ENCODE measurements around the gene IQSEC1.
A peak's percentile ranks its signal among the peaks of the same experiment; 100 is the strongest.

The IQSEC1 gene

DNA sequence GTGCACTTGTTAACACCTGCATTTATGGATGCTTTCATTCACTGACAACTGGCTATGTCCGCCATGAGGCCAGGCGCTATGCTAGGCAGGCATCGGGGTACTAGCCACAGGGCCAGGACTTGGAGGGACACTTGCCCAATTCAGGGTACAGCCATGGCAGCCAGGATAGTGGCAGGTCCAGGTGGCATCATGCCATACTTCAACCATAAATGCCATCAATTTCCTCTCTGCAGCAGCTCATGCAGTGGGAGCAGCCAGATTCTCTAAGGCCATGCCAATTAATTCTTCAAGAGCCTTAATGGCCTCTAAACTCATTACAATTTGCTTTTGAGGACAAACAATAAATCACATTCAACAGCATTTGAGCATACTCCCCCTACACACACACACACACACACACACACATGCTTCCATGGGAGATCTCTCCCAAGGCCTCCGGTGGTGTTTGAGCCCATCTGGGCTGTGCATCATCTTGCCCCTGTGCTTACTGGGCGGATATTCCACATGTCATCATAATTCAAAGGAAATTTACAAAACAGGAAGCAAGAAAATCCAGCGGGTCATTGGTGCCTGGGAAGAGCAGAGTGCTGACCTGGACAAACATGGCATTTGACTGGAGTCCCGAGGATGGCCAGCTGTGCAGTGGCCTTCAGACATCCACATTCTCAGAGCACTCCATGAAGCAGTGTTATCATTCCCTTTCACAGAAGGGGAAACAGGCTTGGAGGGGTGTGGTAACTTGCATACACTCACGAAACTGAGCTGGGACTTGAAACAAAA lies 109.1 kb downstream of the IQSEC1 start:
- DNase-seq, result no peak

DNA sequence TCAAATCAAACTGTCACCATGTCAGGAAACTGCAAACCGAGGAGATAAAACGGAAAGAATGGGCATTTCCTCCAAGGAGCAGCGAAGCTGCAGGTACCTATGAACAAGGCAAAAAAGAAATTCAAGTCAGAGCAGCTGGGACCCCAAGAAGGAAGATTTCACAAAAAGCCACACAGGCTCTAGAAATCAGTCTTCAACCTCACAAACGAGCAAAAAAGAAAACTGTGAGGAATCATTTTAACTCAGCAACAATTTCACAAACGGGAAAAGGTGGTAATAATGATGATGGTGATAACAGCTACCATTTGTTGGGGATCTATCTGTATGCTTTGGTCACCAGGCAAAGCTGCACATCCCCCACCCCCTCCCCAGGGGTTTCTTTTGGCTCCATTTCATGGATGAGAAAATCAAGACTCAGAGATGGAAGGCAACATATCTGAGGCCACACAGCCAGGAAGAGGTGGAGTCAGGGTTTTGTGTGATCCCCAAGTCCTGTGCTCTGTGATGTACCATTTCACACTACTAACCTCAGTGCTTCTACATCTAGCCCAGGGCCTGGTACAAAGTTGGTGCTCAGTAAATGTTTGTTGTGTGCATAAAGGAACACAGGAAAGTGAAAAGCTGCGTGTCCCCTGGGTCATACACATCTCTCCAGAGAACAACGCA lies 109.9 kb downstream of the IQSEC1 start:
- no peak for DNase-seq

DNA sequence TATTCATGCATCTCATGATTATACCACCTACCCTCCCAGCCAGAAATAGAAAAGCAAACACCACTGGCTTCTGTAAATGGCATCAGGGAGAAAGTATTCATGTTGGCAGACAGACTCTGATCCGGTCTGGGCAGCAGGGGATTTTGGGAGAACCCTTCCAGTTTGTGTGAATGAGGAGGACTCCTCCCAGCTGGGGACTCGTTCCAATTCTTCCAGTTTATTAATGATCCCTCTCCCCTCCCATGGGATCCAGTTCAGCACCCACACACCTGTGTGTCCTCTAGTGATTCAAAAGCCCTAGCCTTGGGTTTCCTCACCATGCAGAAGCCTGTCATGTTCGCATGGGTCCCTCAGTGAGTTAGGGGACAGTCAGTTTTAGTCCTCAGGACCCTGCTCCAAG lies 110.9 kb downstream of the IQSEC1 start:
- no peak for DNase-seq

DNA sequence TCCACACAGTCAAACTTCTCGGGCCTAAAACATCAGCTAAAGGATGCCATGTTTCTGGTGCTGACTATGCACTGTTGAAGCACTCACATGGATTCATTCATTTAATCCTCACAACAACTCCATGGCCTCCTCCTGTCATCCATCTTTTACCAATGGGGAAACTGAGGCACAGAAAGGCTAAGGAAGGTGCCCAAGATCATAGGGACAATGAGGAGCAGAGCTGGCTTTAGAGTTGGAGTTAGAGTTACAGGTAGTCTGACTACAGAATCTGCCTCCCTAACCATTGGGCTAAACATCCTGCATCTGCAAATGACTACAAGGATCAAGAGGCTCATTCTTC lies 111.6 kb downstream of the IQSEC1 start:
- DNase-seq, result no peak

DNA sequence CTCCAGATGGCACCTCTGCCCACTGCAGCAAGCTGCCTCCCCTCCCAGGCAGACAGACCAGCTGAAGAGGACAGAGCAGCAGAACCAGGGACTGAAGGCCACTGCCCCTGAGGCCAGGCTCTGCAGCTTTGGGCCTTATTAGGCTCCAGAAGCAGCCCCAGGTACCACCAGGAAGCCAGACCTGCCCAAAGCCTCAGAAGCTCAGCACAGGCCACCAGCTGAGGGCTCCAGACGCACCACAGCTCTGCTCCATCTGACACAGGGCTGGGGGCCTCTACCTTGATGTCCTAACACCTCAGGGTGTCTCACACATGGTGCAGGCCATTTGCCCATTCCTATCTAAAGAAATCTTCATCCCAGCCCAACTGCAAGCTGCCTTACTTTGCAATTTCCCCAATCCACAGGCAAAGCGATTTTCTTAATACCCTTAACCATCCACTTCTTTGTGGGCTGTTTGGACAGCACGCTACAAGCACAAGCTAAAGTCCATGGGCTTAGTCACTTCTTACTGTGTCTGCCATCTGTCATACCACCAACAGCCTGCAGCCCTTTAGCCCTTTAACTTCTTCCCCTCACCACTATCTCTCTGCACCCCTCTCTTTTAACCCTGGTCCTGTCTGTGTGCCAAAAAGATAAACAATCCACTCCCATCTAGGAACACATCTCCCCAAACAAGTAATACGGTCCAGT lies 112.1 kb downstream of the IQSEC1 start:
- no peak for DNase-seq

DNA sequence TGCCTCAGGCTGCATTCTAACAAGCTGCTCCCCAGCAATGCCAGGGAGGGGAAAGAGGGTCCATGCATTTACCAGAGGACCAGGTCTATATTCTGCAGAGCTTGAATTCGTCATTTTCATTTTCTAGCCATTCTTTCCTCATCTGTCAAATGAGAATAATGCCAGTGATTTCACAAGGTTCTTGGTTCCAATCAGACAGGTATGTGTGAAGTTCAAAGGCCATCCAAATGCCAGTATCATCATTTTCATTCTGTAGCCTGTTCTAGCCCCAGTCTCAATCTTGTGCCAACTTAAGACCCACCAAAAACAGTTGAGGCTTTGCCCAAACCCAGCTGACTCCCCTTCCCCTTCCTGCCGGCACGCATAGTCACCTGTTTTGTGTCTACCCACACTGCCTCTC lies 112.7 kb downstream of the IQSEC1 start:
- DNase-seq, result no peak

DNA sequence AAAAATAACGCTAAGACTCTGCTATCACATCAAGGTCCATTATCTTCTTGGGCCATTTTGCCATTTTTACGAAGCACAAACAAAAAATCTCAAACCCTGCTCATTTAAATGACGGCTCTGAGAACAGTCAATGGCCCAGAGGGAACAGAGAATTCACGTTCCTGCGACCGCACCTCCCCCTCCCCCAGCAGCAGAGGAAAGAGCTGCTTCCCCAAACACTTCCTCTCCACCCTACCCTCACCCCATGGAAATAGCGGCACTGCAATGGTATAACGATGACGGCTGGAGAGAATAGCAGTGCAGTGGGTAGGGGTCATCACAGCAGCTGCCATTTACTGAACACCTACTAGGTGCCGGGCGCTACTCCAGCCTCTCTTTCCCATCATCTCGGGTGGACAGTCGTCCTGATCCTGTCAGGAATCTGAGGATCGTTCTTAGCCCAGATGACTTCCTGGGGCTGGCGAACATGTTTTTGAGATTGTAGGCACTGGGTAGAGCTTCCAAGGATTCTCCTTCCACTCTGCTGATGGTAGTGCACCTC lies 113.3 kb downstream of the IQSEC1 start:
- peak; percentile 54 for DNase-seq

DNA sequence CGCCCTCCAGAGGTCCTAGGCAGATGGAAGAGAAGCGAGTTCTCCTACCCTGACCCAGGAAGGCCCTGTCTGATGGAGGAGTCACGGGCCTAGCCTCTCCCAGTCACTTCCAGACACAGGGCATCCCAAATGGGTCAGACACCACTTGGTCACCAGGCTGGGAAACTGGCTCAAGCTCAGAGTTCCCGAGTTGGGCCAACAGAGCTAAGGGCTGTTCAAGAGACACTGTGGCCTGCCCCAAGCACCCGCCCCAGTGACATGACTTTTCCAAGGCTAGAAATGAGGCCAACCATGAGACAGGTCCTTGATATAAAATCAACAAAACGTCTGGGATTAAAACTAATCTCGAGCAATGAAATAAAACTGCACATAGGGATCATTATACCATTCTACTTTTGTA lies 113.8 kb downstream of the IQSEC1 start:
- DNase-seq, result no peak

DNA sequence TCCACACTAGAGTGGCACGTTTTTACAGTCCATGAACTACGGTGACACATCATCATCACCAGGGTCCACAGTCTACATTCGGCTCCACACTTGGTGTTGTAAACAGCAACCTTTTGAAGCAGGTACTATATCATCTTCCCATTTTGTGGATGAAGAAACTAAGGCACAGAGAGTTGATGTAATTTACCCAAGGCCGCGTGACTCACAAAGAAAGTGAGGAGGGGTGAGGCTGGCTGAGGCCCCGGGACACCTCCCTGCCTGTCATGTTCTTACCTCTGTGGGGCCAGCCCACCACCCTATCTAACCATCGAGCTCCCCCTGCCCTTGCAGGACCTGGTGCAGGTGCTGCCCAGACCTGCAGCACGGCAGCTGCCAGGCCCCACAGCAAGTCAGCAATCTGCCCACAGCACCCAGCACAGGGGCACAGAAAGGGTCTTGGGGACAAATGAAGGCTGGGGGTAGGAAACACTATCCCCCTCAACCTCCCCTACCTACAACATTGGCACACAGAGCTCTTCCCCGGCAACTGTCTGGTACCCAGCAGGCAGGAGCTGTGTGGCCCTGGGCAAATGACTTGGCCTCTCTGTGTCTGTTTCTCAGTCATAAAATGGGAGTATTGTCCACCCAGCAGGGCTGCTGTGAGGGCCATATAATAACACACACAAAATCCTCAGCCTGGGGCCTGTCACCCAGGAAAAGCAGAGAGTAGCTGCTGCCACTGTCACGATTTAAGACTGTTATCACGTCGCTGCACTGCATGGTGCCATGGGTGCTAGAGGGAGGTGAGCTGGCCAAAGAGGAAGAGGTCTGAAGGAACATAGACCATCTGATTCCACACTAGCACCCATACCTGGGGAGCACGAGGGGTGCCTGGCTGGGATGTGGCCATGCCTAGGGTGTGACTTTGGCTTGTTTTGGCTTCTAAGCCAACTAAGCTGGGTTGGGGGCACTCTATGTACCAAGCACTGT lies 115.1 kb downstream of the IQSEC1 start:
- DNase-seq, result no peak

DNA sequence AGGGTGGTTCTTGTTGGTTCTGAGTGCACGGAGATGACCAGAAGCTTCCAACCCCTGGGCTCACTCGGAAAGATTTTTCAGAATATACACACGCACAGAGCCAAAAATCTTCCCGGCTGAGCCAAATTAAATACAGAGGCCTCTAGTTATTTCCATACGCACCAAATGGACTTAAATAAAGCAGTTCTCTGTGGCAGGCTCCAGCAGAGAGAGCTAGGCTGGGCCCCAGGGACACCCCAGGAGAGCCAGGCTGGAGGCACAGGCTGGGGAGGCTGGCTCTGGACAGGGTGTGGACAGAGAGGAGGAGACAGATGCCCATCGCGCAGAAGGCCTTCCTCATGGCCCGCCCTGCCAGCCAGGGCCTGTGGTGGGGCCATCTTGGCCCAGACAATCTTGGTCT lies 115.9 kb downstream of the IQSEC1 start:
- no peak for DNase-seq

DNA sequence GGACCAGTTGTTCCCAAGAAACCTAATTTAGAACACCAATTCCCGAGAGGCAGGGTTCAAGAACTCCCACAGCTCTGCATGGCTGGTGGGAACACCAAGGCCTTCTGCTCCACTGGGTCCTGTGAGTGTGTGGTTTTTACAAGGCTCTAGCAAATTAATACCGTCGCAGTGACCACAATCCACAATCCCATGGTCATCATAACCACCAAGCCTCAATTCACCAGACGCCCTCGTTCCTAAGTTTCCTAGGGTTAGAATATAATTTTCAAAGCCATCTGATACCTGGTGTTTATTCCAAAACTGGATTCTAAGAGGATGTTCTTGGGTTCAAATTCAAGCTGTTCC lies 116.9 kb downstream of the IQSEC1 start:
- DNase-seq, result no peak

DNA sequence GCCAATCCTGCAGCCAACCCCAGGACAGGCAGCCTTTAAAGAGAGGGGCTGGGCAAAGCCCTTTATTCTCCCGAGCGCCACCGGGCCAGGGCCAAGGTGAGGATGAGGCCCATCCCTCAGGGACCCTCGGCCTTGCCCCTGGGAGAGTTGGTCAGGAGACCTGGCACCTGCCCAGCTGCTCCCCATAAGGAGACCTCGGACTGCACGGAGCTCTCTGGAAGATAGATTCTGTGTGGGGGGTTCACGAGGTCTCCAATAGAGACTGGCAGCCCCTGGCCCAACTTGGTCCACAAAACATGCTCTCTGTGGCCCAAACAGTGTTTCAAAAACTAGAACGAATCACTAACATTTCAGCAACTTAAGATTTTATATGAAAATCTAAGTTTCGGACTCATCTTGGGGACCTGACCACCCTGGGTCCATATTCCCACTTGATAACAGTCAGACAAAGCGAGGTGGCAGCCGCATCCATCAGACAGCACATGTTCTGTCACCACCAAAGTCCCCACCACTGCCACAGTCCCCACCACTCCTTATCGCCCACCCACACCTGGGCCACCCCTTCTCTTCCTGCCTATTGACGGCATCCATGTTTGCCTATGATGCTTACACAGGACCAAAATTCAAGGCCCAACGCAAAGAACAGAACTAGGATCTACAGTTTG lies 117.4 kb downstream of the IQSEC1 start:
- no peak for DNase-seq

DNA sequence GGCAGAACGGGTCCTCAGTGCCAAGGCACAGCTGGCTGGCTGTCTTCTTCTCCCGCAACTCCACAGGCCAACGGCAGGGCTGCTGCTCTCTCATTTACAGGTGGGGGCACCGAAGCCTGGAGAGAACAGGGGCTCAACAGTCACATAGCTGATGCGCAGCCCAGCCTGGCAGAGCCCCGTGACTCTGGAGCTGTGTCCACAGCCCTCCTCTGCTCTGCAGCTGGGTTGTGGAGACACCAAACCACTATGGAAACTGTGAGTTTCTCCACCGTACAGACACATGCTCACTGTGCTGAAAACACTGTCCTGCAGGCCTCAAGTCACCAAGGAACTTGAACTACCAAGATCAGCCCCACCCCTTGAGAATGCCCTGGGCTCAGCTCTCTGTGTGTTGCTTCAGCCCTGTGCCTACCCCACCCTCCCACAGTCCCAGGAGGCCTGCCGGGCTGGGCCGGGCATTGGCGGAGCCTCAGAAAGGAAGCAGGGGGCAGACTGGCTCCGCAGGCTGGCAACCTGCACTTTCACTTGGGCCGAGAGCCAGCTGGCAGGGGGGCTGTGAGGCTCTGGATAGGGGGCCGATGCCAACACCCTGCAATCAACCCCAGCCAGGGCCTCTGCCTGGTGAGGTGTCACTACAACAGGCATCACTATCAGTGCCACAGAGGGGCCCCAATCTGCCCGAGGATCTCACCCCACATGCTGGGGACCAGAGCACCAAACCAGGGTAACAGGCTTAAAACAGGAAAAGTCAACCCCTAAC lies 118.2 kb downstream of the IQSEC1 start:
- DNase-seq, result peak; percentile 69

DNA sequence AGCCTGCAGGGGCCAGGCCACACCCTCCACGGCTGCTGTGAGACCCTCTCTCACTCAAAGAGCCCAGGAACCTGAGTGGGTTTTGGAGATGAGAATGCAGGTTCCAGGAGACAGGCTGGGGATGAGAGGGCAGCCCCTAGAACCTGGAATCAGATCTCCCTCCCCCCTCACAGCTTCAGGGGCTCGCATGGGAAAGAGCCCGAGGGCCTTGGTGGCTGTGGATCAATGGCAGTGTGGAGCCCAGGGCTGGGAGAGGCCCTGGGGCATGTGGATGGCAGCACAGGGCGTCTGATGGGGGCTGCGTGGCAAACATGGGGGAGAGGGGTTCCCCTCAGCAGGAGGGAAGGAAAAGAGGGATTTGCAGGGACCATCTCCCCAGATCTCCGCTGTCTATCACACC lies 119.0 kb downstream of the IQSEC1 start:
- no peak for DNase-seq

DNA sequence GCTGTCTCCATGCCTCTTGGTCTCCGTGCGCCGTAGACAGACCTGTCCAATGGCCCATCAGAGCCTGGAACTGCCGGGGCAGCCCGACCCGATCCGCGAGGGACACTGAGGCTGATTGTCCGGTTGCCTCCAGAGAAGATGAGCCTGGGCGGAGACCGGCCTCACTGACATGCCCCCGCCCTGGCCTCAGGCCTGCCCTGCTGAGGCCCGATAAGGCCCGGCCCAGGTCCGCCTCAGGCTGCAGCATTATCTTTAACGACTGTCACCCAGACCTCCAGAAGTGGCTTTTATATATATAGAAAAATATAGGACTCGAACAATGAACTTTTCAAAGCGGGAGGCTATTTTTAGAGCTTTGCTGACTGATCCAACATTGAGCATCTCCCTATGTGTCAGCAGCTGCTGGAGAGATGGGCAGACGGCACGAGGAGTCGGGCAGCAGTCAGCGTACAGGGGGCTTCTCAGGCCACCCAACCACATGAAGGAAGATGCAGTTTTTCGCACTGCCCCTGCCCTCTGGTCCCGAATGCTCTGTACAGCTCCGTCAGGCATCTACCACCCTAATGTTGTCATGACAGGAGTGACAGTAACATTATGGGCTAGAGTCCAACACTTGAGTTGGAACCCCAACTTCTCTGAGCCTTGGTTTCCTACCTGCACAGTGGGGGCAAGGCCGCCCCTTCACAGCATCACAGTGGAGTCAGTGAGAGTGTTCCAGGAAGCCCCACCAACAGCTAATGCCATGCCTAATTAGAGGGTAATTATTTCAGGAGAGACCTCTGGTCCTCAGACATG lies 119.8 kb downstream of the IQSEC1 start:
- DNase-seq, result no peak

DNA sequence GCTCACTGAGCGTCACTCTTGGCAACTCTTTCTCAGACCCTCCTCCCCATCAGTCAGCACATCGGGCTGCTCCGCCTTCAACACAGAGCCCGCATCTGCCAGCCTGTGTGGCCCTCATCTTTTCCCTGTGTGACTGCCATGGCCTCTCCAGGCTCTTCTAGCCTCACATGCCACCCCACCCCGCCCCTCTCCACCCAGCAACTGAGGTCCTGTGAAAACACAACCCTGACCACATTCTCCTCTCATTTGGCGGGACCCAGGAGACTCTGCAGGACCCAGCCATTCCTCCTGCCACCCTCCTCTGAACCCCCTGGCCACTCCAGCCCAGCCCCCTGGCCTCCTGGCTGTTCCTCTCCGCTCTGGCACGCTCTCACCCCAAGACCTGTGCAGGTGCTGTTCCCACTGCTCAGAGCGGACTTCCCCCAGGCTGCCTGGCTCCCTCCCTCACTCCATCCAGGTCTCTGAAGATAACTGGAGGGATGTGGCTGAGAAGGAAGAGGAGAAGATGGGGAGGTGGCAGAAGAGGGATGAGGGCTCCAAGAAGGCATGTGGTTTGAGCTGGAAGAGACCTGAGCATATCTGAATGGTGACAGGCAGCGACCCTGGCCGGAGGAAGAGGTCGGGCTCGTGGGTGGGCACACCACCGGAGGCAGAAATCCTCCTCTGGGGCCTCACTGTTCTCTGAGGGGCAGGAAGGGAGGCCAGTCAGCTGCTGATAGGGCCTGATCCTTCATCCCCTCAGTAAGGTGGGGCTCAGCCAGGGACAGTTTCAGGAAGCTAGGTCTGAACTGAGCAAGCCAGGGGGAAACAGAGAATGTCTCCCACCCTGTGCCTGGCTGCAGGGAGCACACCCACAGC lies 120.7 kb downstream of the IQSEC1 start:
- DNase-seq, result no peak

DNA sequence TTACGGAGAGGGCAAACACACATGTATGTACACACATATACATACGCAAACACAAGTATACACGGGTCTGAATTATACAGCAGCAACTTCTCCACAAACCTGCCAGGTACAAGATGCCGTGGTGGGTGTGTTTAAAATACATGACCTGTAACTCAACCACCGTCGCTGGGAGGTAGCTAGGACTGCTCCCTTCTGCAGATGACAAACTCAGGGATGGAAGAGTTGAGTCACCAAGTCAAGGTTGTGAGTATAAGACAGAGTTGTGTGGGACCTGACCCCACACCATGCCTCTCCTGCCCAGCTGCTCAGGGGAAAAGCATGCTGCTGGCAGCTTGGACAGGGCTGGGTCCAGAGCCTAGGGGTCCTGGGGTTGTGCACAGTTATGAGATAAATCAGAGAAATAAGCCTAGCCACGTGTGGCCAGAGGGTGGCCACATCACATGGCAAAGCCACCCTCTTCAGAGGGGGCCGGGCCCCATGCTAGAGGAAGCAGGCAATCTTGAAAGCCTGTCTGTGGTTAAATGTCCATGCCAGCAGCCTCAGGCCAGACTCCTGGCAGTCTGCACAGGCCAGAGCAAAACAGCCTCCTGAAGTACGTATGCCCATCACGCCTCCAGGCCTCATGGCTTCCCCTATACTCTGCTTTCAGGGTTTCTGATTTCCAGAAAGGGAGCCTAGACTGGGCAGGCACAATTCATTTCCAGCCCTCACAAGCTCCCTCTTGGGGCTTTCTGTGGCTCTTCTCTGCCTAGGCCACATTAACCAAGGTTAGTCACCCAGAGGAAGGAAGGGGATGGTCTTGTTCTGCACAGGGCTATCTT lies 124.1 kb downstream of the IQSEC1 start:
- DNase-seq, result no peak

DNA sequence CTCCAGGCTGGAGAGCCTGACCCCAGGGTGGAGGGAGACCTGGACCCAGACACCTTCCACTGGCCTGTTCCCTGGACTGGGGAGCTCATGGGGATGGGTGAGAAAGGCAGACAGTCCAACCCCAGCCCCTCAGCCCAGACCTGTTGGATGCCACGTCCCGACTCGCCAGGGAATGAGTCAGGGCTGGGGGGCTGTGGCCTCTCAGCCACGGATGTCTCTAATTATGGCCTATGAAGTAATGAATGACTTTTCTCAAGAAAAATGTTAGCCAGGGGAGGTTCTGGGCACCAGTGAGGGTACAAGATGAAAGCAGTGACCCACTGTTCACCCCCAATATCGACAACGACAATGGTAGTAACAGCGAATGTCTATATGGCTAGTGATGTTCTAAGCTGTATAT lies 124.9 kb downstream of the IQSEC1 start:
- DNase-seq, result no peak
